Endothelial cell of umbilical vein (primary cell): ENCODE measurements around the gene USP25. TPM values are rescaled to one million over a fixed set of nuclear protein-coding genes. Genes with fewer than 3 reads are reported as not detected.

Experiments
- BruUV-seq: library from RNA; stranded (reverse); fragments of 400-500 nt; replicated peaks from 2 replicates; lab custom pipeline; 2021; lab: Mats Ljungman, UMichigan
- CTCF ChIA-PET: fragments of 300-600, 350-600 bp; sonication (Branson Sonifier 250); formaldehyde crosslinking; loops from one replicate; lab custom pipeline; 2021; ENCODE audit warnings: antibody characterized with exemption, inconsistent platforms; lab: Charles Lee
- POLR2A ChIA-PET: fragments of 300-600, 350-600 bp; sonication (Branson Sonifier 250); formaldehyde crosslinking; loops from one replicate; lab custom pipeline; 2021; ENCODE audit warnings: antibody characterized with exemption, inconsistent platforms; lab: Charles Lee
- DNase-seq: peaks from one replicate; pipeline ENCODE4 v3.0.0-alpha.2; 2011; ENCODE audit warnings: low read depth, low spot score
- FAIRE-seq: peaks from 2 replicates; lab custom pipeline; 2011; peaks lifted over from hg19 to GRCh38; lab: Jason Lieb, UNC
- H2AFZ ChIP-seq: 2 replicates; pipeline ENCODE4 v1.6.0; 2012; ENCODE audit warnings: low read depth, low read length, control low read depth, inconsistent platforms
- H3K27ac ChIP-seq: 2 replicates; pipeline ENCODE4 v1.5.1; 2011; ENCODE audit warnings: low read depth, mild to moderate bottlenecking, control low read depth, low read length, moderate library complexity; ENCODE audit not compliant: insufficient read depth
- H3K27me3 ChIP-seq, 2 experiments: 2 replicates each; pipeline versions ENCODE4 v1.6.0 to v1.6.1; 2011; ENCODE audit warnings: low read length in 2 of 2, mixed read lengths in 1 of 2; ENCODE audit not compliant: control insufficient read depth in 2 of 2, insufficient read depth in 2 of 2
- H3K36me3 ChIP-seq, 2 experiments: 2 replicates in 1 of 2; 3 replicates in 1 of 2; pipeline ENCODE4 v1.5.1; 2011; ENCODE audit warnings: low read length in 2 of 2, mild to moderate bottlenecking in 1 of 2, moderate library complexity in 1 of 2; ENCODE audit not compliant: control insufficient read depth in 2 of 2, insufficient read depth in 2 of 2; ENCODE audit errors: extremely low read depth in 1 of 2
- H3K4me1 ChIP-seq: 3 replicates; pipeline ENCODE4 v1.5.1; 2011; ENCODE audit warnings: mild to moderate bottlenecking, low read length; ENCODE audit not compliant: control insufficient read depth, insufficient read depth; ENCODE audit errors: extremely low read depth
- H3K4me2 ChIP-seq: 2 replicates; pipeline ENCODE4 v1.6.1; 2011; ENCODE audit warnings: low read length, control low read depth, mixed read lengths; ENCODE audit not compliant: insufficient read depth
- H3K4me3 ChIP-seq, 3 experiments: fragments of 200-600 bp in 1 of 3; sonication (generic), shearing (Covaris generic) in 1 of 3; replicated peaks in 1 of 3; 2 replicates each; pipeline ENCODE4 v1.5.1; 2011 to 2016; ENCODE audit warnings: control low read depth in 3 of 3, low read length in 3 of 3, mild to moderate bottlenecking in 2 of 3, inconsistent platforms in 1 of 3, low read depth in 1 of 3, moderate library complexity in 1 of 3; ENCODE audit not compliant: insufficient read depth in 1 of 3
- H3K79me2 ChIP-seq: 2 replicates; pipeline ENCODE4 v1.6.0; 2012; ENCODE audit warnings: low read length, inconsistent platforms; ENCODE audit not compliant: control insufficient read depth, insufficient read depth
- H3K9ac ChIP-seq: replicated peaks from 2 replicates; pipeline ENCODE3; 2011; ENCODE audit warnings: low read length, control low read depth; ENCODE audit not compliant: insufficient read depth; ENCODE audit errors: extremely low read depth
- H3K9me1 ChIP-seq: replicated peaks from 3 replicates; pipeline ENCODE4 v1.6.0; 2011; ENCODE audit warnings: mild to moderate bottlenecking, low read length; ENCODE audit not compliant: control insufficient read depth, insufficient read depth; ENCODE audit errors: extremely low read depth
- H3K9me3 ChIP-seq: replicated peaks from 2 replicates; pipeline ENCODE4 v1.5.1; 2012; ENCODE audit warnings: low read length, inconsistent platforms; ENCODE audit not compliant: control insufficient read depth, insufficient read depth
- H4K20me1 ChIP-seq: replicated peaks from 2 replicates; pipeline ENCODE3; 2011; ENCODE audit warnings: mild to moderate bottlenecking, low read length; ENCODE audit not compliant: control insufficient read depth, insufficient read depth; ENCODE audit errors: extremely low read depth
- EZH2 ChIP-seq: IDR thresholded peaks from 2 replicates; pipeline ENCODE4 v1.6.1; 2012; ENCODE audit warnings: borderline replicate concordance, low read depth, mild to moderate bottlenecking, moderate library complexity, low read length, inconsistent platforms; ENCODE audit not compliant: severe bottlenecking
- GATA2 ChIP-seq: IDR thresholded peaks from 2 replicates; pipeline ENCODE4 v1.7.0; 2011; ENCODE audit warnings: low read depth, mild to moderate bottlenecking, moderate library complexity, mixed read lengths, low read length; ENCODE audit not compliant: insufficient read length, insufficient read depth
- JUN ChIP-seq: IDR thresholded peaks from 2 replicates; pipeline ENCODE4 v1.6.1; 2011; ENCODE audit warnings: borderline replicate concordance, low read depth; ENCODE audit not compliant: insufficient read length, insufficient read depth
- MYC ChIP-seq: IDR thresholded peaks from one replicate; pipeline ENCODE4 v1.6.1; 2011; ENCODE audit warnings: mild to moderate bottlenecking, low read depth, low read length
- POLR2A ChIP-seq: IDR thresholded peaks from 2 replicates; pipeline ENCODE4 v1.6.1; 2012; ENCODE audit warnings: low read depth, mild to moderate bottlenecking, control low read depth, low read length
- POLR2AphosphoS5 ChIP-seq: IDR thresholded peaks from 2 replicates; pipeline ENCODE4 v1.6.1; 2012; ENCODE audit warnings: low read depth, mild to moderate bottlenecking, control low read depth, low read length, moderate library complexity; ENCODE audit not compliant: insufficient read depth
- dilution Hi-C: fragments of 300-500 bp; cut with MboI; formaldehyde crosslinking; loops from one replicate; pipeline ENCODE4 v1.15.0; 2019; ENCODE audit warnings: low sequenced_read_pairs; ENCODE audit not compliant: extremely low pct_ligation_motif_present
- intact Hi-C: fragments of 100-400 bp; cut with micrococcal nuclease; formaldehyde crosslinking; loops from one replicate; pipeline ENCODE4 v1.10.0; 2022
- polyA plus RNA-seq, 4 experiments: library from polyadenylated mRNA; depleted of rRNA in 3 of 4; stranded (reverse) in 3 of 4; unstranded in 1 of 4; fragments of >200 nt; gene quantifications; 2 replicates each; pipeline versions ENCODE4 v1.2.1 to v1.2.3, GENCODE V29; 2011 to 2012; ENCODE audit warnings: missing spikeins in 1 of 4
- total RNA-seq: library from RNA; stranded (reverse); gene quantifications from 2 replicates; pipeline ENCODE4 v1.2.3, GENCODE V29; 2021
- TF ChIP-seq, protein P1 (sequence below), 2 donors: IDR thresholded peaks; 1 replicate in 1 of 2; 2 replicates in 1 of 2; pipeline ENCODE4 v1.5.1; 2011; ENCODE audit warnings: low read length in 2 of 2, mild to moderate bottlenecking in 2 of 2, moderate library complexity in 2 of 2, control low read depth in 1 of 2, inconsistent platforms in 1 of 2, low read depth in 1 of 2; ENCODE audit not compliant: insufficient read depth in 1 of 2; ENCODE audit errors: extremely low read depth in 1 of 2

The USP25 gene
- total and polyA plus RNA-seq, 2 donors (not counting 3 experiments of a cell fraction or from before 2014, with no cell fraction given) = 14.4 to 67.5 TPM

DNA sequence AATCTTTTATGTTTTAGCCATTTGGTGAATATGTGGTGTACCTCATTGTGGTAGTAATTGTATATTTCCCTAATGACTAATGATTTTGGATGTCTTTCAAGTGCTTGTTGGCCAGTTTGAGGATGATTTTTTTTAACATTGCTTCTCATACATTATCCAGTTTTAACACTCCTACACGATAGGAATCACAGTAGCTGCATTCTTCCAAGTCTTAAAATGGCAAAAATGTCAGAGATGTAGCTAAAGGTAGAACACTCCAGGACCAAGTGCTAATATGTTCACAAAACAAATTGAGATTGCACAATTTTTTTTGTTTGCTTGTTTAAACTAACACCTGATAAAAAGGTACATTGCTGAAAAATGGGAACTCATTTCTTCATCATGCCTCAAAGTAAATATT lies 11.7 kb downstream of the USP25 start:
- Histone ChIP-seq H3K4me1 (peaks cover 44% of the 10 kb centered on the region), H3K4me3 (no peak overlapping the region), H4K20me1 (peaks cover 9% of the 10 kb centered on the region), H3K9me3 (no peaks in the 10 kb centered on the region), H3K79me2 (peaks cover 99% of the 10 kb centered on the region), H3K27me3 (no peaks in the 10 kb centered on the region), H3K27ac (no peak overlapping the region), H3K4me2 (peak overlapping the region; percentile 59), H3K9me1 (no peaks in the 10 kb centered on the region), H2AFZ (no peak overlapping the region), H3K9ac (no peak overlapping the region), H3K36me3 (peaks cover 0 to 3% of the 10 kb centered on the region in 2 experiments)
- TF ChIP-seq, protein P1, sequence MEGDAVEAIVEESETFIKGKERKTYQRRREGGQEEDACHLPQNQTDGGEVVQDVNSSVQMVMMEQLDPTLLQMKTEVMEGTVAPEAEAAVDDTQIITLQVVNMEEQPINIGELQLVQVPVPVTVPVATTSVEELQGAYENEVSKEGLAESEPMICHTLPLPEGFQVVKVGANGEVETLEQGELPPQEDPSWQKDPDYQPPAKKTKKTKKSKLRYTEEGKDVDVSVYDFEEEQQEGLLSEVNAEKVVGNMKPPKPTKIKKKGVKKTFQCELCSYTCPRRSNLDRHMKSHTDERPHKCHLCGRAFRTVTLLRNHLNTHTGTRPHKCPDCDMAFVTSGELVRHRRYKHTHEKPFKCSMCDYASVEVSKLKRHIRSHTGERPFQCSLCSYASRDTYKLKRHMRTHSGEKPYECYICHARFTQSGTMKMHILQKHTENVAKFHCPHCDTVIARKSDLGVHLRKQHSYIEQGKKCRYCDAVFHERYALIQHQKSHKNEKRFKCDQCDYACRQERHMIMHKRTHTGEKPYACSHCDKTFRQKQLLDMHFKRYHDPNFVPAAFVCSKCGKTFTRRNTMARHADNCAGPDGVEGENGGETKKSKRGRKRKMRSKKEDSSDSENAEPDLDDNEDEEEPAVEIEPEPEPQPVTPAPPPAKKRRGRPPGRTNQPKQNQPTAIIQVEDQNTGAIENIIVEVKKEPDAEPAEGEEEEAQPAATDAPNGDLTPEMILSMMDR (IDR thresholded peaks at IDR 0.05; ENCODE audit: extremely low read depth in 1 of 2, insufficient read depth in 1 of 2, low read depth in 1 of 2, low read length in 2 of 2) = no peak
- TF ChIP-seq POLR2A = no peak
- TF ChIP-seq POLR2AphosphoS5 = no peak
- no peak for TF ChIP-seq JUN
- no peak for TF ChIP-seq MYC
- TF ChIP-seq EZH2 = no peak
- TF ChIP-seq GATA2 = no peak
- DNase-seq (peak; percentile 61), FAIRE-seq (peak; percentile 68)
- ChIA-PET CTCF (no interaction called here), POLR2A (no interaction called here)
- intact Hi-C loops (loop anchor here (1.0 kb wide), 1 partner anchor 9 kb away; no protein-coding TSS in a partner anchor), dilution Hi-C loops (no loop called here)
- no TSS peak for BruUV-seq
